Gastroesophageal sphincter (tissue), 3 donors: ENCODE data around the gene GRK7.

Experiments used
- EP300 ChIP-seq: sonication (generic); formaldehyde crosslinking; IDR thresholded peaks from one replicate; pipeline ENCODE4 v1.6.1; 2017; ENCODE audit warnings: antibody characterized with exemption, mild to moderate bottlenecking
- POLR2A ChIP-seq, 2 donors: fragments of 450-650 bp; IDR thresholded peaks; one replicate each; pipeline ENCODE4 v1.6.1; 2017; ENCODE audit warnings: antibody characterized with exemption in 2 of 2, mild to moderate bottlenecking in 2 of 2, moderate library complexity in 1 of 2
- TF ChIP-seq, protein P1 (sequence below), 4 experiments: fragments of 200-600 bp in 2 of 4; fragments of 450-650 bp in 2 of 4; sonication (generic) in 1 of 4; IDR thresholded peaks; one replicate each; pipeline ENCODE4 v1.5.1; 2017 to 2019; ENCODE audit warnings: antibody characterized with exemption in 4 of 4, mild to moderate bottlenecking in 2 of 4, moderate library complexity in 2 of 4

GRCh38 chr3:141779667-141780066 lies 16.5 kb downstream of the GRK7 start:
- no peak for TF ChIP-seq POLR2A (IDR thresholded peaks at IDR 0.05)
- TF ChIP-seq, protein P1, sequence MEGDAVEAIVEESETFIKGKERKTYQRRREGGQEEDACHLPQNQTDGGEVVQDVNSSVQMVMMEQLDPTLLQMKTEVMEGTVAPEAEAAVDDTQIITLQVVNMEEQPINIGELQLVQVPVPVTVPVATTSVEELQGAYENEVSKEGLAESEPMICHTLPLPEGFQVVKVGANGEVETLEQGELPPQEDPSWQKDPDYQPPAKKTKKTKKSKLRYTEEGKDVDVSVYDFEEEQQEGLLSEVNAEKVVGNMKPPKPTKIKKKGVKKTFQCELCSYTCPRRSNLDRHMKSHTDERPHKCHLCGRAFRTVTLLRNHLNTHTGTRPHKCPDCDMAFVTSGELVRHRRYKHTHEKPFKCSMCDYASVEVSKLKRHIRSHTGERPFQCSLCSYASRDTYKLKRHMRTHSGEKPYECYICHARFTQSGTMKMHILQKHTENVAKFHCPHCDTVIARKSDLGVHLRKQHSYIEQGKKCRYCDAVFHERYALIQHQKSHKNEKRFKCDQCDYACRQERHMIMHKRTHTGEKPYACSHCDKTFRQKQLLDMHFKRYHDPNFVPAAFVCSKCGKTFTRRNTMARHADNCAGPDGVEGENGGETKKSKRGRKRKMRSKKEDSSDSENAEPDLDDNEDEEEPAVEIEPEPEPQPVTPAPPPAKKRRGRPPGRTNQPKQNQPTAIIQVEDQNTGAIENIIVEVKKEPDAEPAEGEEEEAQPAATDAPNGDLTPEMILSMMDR (IDR thresholded peaks at IDR 0.05): no peak
- TF ChIP-seq EP300: no peak
